Activated CD4-positive, alpha-beta T cell treated with anti-CD3 and anti-CD28 coated beads for 1 hour (primary cell): Measurements from ENCODE around the gene HTR1E.
"Not testable (repeated sequence)": the region's sequence is repeated elsewhere in the genome, so short reads cannot be mapped to it uniquely, and the experiment has no call there.

ENCODE experiments used
- DNase-seq: peaks from one replicate; pipeline ENCODE4 v3.0.0-alpha.2; 2020

Gene HTR1E

DNA sequence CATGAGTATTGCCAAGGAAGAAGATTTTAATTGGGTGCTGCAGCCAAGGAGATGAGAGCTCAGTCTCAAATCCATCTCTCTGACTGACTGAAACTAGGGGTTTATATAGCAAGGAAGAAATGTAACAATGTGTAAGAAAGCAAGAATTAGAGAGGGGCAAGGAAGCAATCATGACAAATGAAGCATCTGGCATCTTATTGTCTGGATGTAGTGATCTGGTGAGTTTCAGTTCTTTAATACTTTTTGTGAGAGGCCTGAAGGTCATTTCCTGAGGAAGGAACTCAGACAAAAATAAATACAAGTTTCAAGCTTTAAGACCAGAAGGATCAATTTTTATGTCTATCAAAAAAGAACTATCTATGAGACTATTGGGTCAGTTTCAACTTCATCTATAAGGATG, 64.2 kb downstream of the HTR1E start:
- no peak for DNase-seq

GRCh38 chr6:87002391-87002790, 65.1 kb downstream of the HTR1E start:
- DNase-seq, result not testable (repeated sequence)

GRCh38 chr6:87006541-87006940, 69.2 kb downstream of the HTR1E start:
- DNase-seq, result not testable (repeated sequence)

DNA sequence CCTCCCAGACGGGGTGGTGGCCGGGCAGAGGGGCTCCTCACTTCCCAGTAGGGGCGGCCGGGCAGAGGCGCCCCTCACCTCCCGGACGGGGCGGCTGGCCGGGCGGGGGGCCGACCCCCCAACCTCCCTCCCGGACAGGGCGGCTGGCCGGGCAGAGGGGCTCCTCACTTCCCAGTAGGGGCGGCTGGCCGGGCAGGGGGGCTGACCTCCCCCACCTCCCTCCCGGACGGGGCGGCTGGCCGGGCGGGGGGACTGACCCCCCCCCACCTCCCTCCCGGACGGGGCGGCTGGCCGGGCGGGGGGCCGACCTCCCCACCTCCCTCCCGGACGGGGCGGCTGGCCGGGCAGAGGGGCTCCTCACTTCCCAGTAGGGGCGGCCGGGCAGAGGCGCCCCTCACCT, 72.3 kb downstream of the HTR1E start:
- DNase-seq, result not testable (repeated sequence)

DNA sequence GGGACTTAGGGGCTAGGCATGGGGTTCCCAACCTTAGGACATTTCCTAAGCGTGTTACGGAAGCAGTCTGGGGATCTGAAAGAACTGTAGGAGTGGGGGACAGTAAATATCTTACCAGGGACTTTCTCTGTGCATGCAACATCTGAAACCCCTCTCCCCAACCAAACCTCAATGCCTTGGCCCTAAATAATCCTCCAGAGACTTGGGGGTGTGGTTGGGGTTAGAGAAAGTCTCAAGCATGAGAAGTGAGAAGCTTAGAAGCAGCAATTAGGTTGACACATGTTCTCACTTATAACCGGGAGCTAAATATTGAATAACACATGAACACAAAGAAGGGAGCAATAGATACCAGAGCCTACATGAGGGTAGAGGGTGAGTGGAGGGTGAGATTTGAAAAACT, 74.7 kb downstream of the HTR1E start:
- DNase-seq, result no peak

DNA sequence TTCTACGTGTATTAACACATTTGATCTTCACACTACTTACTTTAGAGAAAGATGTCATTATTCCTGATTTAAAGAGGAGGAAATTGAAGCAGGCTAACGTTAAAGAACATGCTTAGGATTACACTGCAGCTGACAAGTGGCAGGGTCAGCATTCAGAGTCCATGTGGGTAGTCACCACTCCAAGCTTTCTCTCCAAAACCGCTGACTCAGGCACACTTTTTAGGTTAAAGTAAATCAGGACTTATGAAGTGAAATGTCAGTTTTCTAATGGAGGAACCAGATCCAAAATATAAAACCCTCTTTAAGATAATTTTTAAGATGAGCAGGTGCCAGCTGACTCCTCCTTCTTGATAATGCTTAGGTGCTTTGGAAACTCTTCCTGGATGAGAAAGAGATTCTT, 75.4 kb downstream of the HTR1E start:
- DNase-seq, result no peak

DNA sequence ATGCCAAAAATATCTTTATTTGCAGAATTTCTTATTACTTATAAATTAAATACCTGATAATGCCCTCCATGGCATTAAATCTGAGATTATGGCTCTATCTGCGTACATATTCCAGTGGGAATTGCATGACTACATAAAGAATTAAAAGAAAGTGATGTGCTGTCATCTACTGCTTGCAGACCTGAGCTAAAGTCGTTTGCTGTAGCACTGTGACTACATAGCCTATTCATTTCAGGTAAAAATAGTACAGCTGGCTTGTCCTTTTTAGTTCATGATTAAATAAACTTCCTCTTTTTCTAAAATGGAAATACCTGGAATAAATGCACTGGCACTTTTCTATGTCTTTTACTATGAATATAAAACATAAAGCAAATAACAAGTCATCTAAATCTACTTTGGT, 79.4 kb downstream of the HTR1E start:
- DNase-seq, result no peak

- no peak for DNase-seq
Measured at GRCh38 chr6:87027021-87027420, 89.7 kb downstream of the HTR1E start.

DNA sequence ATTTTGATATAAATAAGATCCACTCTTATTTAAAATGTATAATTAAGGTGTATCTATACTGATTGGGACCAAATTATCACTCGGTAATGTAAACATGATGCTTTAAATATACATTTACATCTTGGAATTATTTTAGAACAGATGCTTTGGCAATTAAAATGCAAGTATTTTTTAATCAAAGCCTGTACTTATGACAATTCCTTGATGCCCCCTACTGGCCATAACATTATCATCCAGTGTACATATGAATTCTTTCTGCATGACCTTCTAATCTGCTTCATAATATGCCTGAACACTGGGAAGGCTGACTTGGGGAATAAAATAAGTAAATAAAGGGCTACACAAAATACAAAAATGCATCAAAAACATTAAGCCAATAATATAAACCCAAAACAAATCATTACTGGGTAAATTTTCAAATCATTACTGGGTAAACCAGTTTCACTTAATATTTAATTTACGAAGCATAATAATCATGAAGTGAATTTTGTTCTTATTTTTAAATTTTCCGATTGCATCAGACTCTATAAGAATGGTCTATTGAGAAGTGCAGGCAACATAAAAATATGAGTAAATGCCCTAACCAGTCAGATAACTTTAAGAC, 92.5 kb downstream of the HTR1E start:
- DNase-seq, result no peak

- no peak for DNase-seq
Measured at GRCh38 chr6:87040729-87041128, 103.4 kb downstream of the HTR1E start.

GRCh38 chr6:87045521-87046075, 108.3 kb downstream of the HTR1E start:
- DNase-seq, result no peak

GRCh38 chr6:87049779-87050178, 112.5 kb downstream of the HTR1E start:
- no peak for DNase-seq

DNA sequence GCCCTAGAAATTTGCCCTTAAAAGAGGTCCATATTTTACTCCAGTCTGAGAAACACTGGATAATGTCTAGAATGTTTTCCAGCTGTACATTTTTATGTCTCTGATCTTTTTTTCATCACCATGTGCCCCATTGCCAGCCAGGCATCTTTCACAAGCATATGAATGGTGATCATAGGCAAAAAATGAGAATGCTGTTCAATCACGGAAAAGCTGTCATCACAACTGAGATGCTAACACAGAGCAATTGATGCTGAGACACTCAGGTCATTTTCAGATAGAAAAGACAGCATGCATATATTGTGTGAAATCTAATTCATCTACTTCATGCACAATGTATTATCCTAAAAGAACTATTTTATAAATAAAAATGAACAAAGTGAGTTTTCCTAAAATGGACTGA, 116.0 kb downstream of the HTR1E start:
- no peak for DNase-seq

- DNase-seq, result no peak
Measured at GRCh38 chr6:87054143-87054833, 117.0 kb downstream of the HTR1E start.

GRCh38 chr6:87059943-87060342, 122.6 kb downstream of the HTR1E start:
- DNase-seq, result no peak

GRCh38 chr6:87065117-87065516, 127.8 kb downstream of the HTR1E start:
- no peak for DNase-seq
